A673 (cell line): Measurements from ENCODE around the gene CRP. TPM values are rescaled to one million over a fixed set of nuclear protein-coding genes. Genes with fewer than 3 reads are reported as not detected.
"Not testable (repeated sequence)": the region's sequence is repeated elsewhere in the genome, so short reads cannot be mapped to it uniquely, and the experiment has no call there.

Source experiments
- BruUV-seq: library from RNA; stranded (reverse); fragments of 400-500 nt; replicated peaks from 2 replicates; lab custom pipeline; 2021; lab: Mats Ljungman, UMichigan
- CTCF ChIA-PET: fragments of 300-600 bp; sonication (Branson Sonifier 250); formaldehyde crosslinking; loops from one replicate; lab custom pipeline; 2022; ENCODE audit warnings: antibody characterized with exemption; lab: Charles Lee
- POLR2A ChIA-PET: fragments of 300-600 bp; sonication (Branson Sonifier 250); formaldehyde crosslinking; loops from one replicate; lab custom pipeline; 2022; ENCODE audit warnings: antibody characterized with exemption; ENCODE audit not compliant: low non-redundant PET; lab: Charles Lee
- DNase-seq: peaks from one replicate; pipeline ENCODE4 v3.0.0-alpha.2; 2015; ENCODE audit warnings: low spot score
- H3K27ac ChIP-seq: fragments of 200-600 bp; sonication (generic); 2 replicates; pipeline ENCODE4 v1.5.1; 2016; ENCODE audit warnings: mixed run types, low read depth, mild to moderate bottlenecking, mixed read lengths, antibody characterized with exemption, low read length; ENCODE audit not compliant: poor library complexity, severe bottlenecking
- H3K27me3 ChIP-seq: fragments of 200-600 bp; sonication (generic); replicated peaks from 2 replicates; pipeline ENCODE4 v1.6.1; 2017; ENCODE audit warnings: mixed run types, low read depth, mild to moderate bottlenecking, mixed read lengths, antibody characterized with exemption, low read length; ENCODE audit not compliant: insufficient read depth, poor library complexity
- H3K36me3 ChIP-seq: fragments of 200-600 bp; sonication (generic); 2 replicates; pipeline ENCODE4 v1.6.1; 2016; ENCODE audit warnings: mixed run types, mild to moderate bottlenecking, mixed read lengths, antibody characterized with exemption, low read length; ENCODE audit not compliant: insufficient read depth, poor library complexity, severe bottlenecking
- H3K4me1 ChIP-seq: fragments of 200-600 bp; sonication (generic); 2 replicates; pipeline ENCODE4 v1.6.1; 2017; ENCODE audit warnings: mixed run types, mild to moderate bottlenecking, mixed read lengths, antibody characterized with exemption, low read length; ENCODE audit not compliant: insufficient read depth, poor library complexity, severe bottlenecking
- H3K4me3 ChIP-seq: fragments of 200-600 bp; sonication (generic); 2 replicates; pipeline ENCODE4 v1.5.1; 2016; ENCODE audit warnings: low read depth, mixed run types, mild to moderate bottlenecking, mixed read lengths, low read length; ENCODE audit not compliant: poor library complexity, severe bottlenecking
- H3K9me3 ChIP-seq: fragments of 200-600 bp; sonication (generic); 2 replicates; pipeline ENCODE4 v1.6.1; 2016; ENCODE audit warnings: mixed run types, low read depth, mild to moderate bottlenecking, mixed read lengths, antibody characterized with exemption, low read length; ENCODE audit not compliant: poor library complexity, severe bottlenecking
- CTCF ChIP-seq: fragments of 300-800, 200-600 bp; sonication (generic); conservative IDR thresholded peaks from 2 replicates; pipeline ENCODE4 v1.5.1; 2017; ENCODE audit warnings: low read depth, mild to moderate bottlenecking, antibody characterized with exemption, low read length, moderate library complexity, mixed read lengths
- EZH2 ChIP-seq: fragments of 200-600 bp; sonication (generic); IDR thresholded peaks from 2 replicates; pipeline ENCODE4 v1.6.1; 2017; ENCODE audit warnings: borderline replicate concordance, low read depth, mild to moderate bottlenecking, mixed read lengths, antibody characterized with exemption, low read length; ENCODE audit not compliant: poor library complexity, severe bottlenecking
- intact Hi-C: fragments of 100-400 bp; cut with micrococcal nuclease; formaldehyde crosslinking; loops from one replicate; pipeline ENCODE4 v1.10.0; 2022; ENCODE audit not compliant: unreplicated experiment
- total RNA-seq: library from RNA; stranded (reverse); gene quantifications from 2 replicates; pipeline ENCODE4 v1.2.3, GENCODE V29; 2021

The CRP gene
- total RNA-seq, 1 experiment from 2014 or later: not detected

GRCh38 chr1:159686599-159687299 lies 27.6 kb downstream of the CRP start:
- Histone ChIP-seq H3K4me1 (no peaks in the 10 kb centered on the region), H3K27ac (no peak overlapping the region), H3K4me3 (no peak overlapping the region), H3K27me3 (peaks cover 40% of the 10 kb centered on the region), H3K36me3 (no peaks in the 10 kb centered on the region), H3K9me3 (no peaks in the 10 kb centered on the region)
- no peak for DNase-seq
- TF ChIP-seq EZH2: no peak
- TF ChIP-seq CTCF: no peak
- ChIA-PET CTCF (no interaction called here), POLR2A (no interaction called here)
- intact Hi-C loops: no loop called here
- BruUV-seq: no TSS peak

GRCh38 chr1:159678939-159679338 lies 35.5 kb downstream of the CRP start:
- Histone ChIP-seq H3K4me1 (no peaks in the 10 kb centered on the region), H3K4me3 (no peak overlapping the region), H3K36me3 (no peaks in the 10 kb centered on the region), H3K27ac (no peak overlapping the region), H3K9me3 (no peaks in the 10 kb centered on the region), H3K27me3 (peaks cover 22% of the 10 kb centered on the region)
- no peak for DNase-seq
- CTCF ChIA-PET: no interaction called here
- BruUV-seq: no TSS peak
- TF ChIP-seq EZH2 (no peak), CTCF (no peak)
- POLR2A ChIA-PET: no interaction called here
- intact Hi-C loops: no loop called here

GRCh38 chr1:159675046-159675445 lies 39.3 kb downstream of the CRP start:
- no peaks in the 10 kb centered on the region for H3K9me3 ChIP-seq
- no peaks in the 10 kb centered on the region for H3K36me3 ChIP-seq
- no peak for TF ChIP-seq EZH2
- no peak for TF ChIP-seq CTCF
- intact Hi-C loops: no loop called here
- CTCF ChIA-PET: no interaction called here
- no TSS peak for BruUV-seq
- POLR2A ChIA-PET: no interaction called here
- no peak overlapping the region for H3K4me3 ChIP-seq
- H3K27ac ChIP-seq: no peak overlapping the region
- DNase-seq: no peak
- peaks cover 41% of the 10 kb centered on the region for H3K27me3 ChIP-seq
- H3K4me1 ChIP-seq: no peaks in the 10 kb centered on the region

- POLR2A ChIA-PET, H3K4me1 ChIP-seq, H3K27ac ChIP-seq, H3K36me3 ChIP-seq, H3K4me3 ChIP-seq, BruUV-seq, DNase-seq, intact Hi-C loops, CTCF ChIA-PET, H3K9me3 ChIP-seq: not testable (repeated sequence)
- H3K27me3 ChIP-seq: peaks cover 48% of the 10 kb centered on the region
These were observed 42.0 kb downstream of the CRP start for GRCh38 chr1:159672390-159672789.
